ENCODE measurements around the gene PARP11.

PARP11 gene

GRCh38 chr12:3791256-3791874 lies 81.8 kb downstream of the PARP11 start:
- no peaks in the 10 kb centered on the region for H3K27me3 ChIP-seq (ENCODE audit: control insufficient read depth, insufficient read depth, low read length)
- H3K36me3 ChIP-seq (ENCODE audit: insufficient read depth, low read length): no peaks in the 10 kb centered on the region
- H3K9ac ChIP-seq (ENCODE audit: low read depth, low read length): no peak overlapping the region
- H3K4me2 ChIP-seq (ENCODE audit: low read length): no peak overlapping the region
- H3K9me3 ChIP-seq (replicated peaks; ENCODE audit: low read length): no peaks in the 10 kb centered on the region
- H3K4me3 ChIP-seq (ENCODE audit: low read length): no peak overlapping the region
- H3K4me1 ChIP-seq (ENCODE audit: control insufficient read depth, insufficient read depth, low read length): no peaks in the 10 kb centered on the region

GRCh38 chr12:3790642-3791041 lies 82.6 kb downstream of the PARP11 start:
- H3K9me3 ChIP-seq (replicated peaks; ENCODE audit: low read length): no peaks in the 10 kb centered on the region
- no peak overlapping the region for H3K4me3 ChIP-seq (ENCODE audit: low read length)
- H3K4me2 ChIP-seq (ENCODE audit: low read length): no peak overlapping the region
- H3K36me3 ChIP-seq (ENCODE audit: insufficient read depth, low read length): no peaks in the 10 kb centered on the region
- H3K9ac ChIP-seq (ENCODE audit: low read depth, low read length): no peak overlapping the region
- no peaks in the 10 kb centered on the region for H3K4me1 ChIP-seq (ENCODE audit: control insufficient read depth, insufficient read depth, low read length)
- H3K27me3 ChIP-seq (ENCODE audit: control insufficient read depth, insufficient read depth, low read length): no peaks in the 10 kb centered on the region

- H3K4me1 ChIP-seq (ENCODE audit: control insufficient read depth, insufficient read depth, low read length): no peaks in the 10 kb centered on the region
- H3K36me3 ChIP-seq (ENCODE audit: insufficient read depth, low read length): no peaks in the 10 kb centered on the region
- H3K4me2 ChIP-seq (ENCODE audit: low read length): no peak overlapping the region
- H3K9ac ChIP-seq (ENCODE audit: low read depth, low read length): no peak overlapping the region
- H3K9me3 ChIP-seq (replicated peaks; ENCODE audit: low read length): no peaks in the 10 kb centered on the region
- H3K4me3 ChIP-seq (ENCODE audit: low read length): no peak overlapping the region
- no peaks in the 10 kb centered on the region for H3K27me3 ChIP-seq (ENCODE audit: control insufficient read depth, insufficient read depth, low read length)
Measured at GRCh38 chr12:3789838-3790237, 83.4 kb downstream of the PARP11 start.

- peaks cover 21% of the 10 kb centered on the region for H3K27me3 ChIP-seq (ENCODE audit: control insufficient read depth, insufficient read depth, low read length)
- H3K4me3 ChIP-seq (ENCODE audit: low read length): no peak overlapping the region
- H3K4me1 ChIP-seq (ENCODE audit: control insufficient read depth, insufficient read depth, low read length): peaks cover 2% of the 10 kb centered on the region
Measured at GRCh38 chr12:3777206-3777809, 95.9 kb downstream of the PARP11 start.

GRCh38 chr12:3775385-3776035 lies 97.7 kb downstream of the PARP11 start:
- no peak overlapping the region for H3K9ac ChIP-seq (ENCODE audit: low read depth, low read length)
- H3K27me3 ChIP-seq (ENCODE audit: control insufficient read depth, insufficient read depth, low read length): peaks cover 21% of the 10 kb centered on the region
- no peak overlapping the region for H3K4me3 ChIP-seq (ENCODE audit: low read length)
- no peak overlapping the region for H3K4me2 ChIP-seq (ENCODE audit: low read length)
- H3K36me3 ChIP-seq (ENCODE audit: insufficient read depth, low read length): no peaks in the 10 kb centered on the region
- H3K9me3 ChIP-seq (replicated peaks; ENCODE audit: low read length): no peaks in the 10 kb centered on the region
- peaks cover 5% of the 10 kb centered on the region for H3K4me1 ChIP-seq (ENCODE audit: control insufficient read depth, insufficient read depth, low read length)

More at GRCh38 chr12:3777206-3777809, 95.9 kb downstream of the PARP11 start:
- Histone ChIP-seq H3K9ac (ENCODE audit: low read depth, low read length) (no peak overlapping the region), H3K9me3 (replicated peaks; ENCODE audit: low read length) (no peaks in the 10 kb centered on the region), H3K4me2 (ENCODE audit: low read length) (no peak overlapping the region), H3K36me3 (ENCODE audit: insufficient read depth, low read length) (no peaks in the 10 kb centered on the region)

DNA sequence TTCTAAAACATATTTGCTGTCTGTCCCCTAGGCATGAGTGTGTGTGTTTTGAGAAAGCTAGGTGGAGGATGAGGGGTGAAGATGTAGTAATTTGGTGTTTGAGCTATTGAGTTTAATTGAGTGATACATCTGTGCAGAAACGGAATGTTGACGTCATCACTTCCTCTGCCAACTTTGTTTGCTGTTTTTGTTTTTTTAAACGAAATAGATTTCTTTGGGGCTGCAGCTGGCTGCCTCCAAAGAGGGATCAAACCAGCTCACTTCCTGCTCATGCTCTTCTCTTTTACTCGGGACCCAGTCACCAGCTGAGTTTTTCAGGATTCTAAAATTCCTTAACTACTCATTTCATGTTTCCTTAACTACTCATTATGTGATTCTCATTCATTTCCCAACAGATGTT lies 100.8 kb downstream of the PARP11 start:
- Histone ChIP-seq H3K4me2 (ENCODE audit: low read length) (no peak overlapping the region), H3K9ac (ENCODE audit: low read depth, low read length) (no peak overlapping the region), H3K36me3 (ENCODE audit: insufficient read depth, low read length) (no peaks in the 10 kb centered on the region), H3K27me3 (ENCODE audit: control insufficient read depth, insufficient read depth, low read length) (peaks cover 21% of the 10 kb centered on the region), H3K4me1 (ENCODE audit: control insufficient read depth, insufficient read depth, low read length) (peaks cover 5% of the 10 kb centered on the region), H3K4me3 (ENCODE audit: low read length) (no peak overlapping the region), H3K9me3 (replicated peaks; ENCODE audit: low read length) (no peaks in the 10 kb centered on the region)

GRCh38 chr12:3771853-3772252 lies 101.3 kb downstream of the PARP11 start:
- no peak overlapping the region for H3K4me3 ChIP-seq (ENCODE audit: low read length)
- H3K9me3 ChIP-seq (replicated peaks; ENCODE audit: low read length): no peaks in the 10 kb centered on the region
- H3K4me2 ChIP-seq (ENCODE audit: low read length): no peak overlapping the region
- no peak overlapping the region for H3K9ac ChIP-seq (ENCODE audit: low read depth, low read length)
- H3K36me3 ChIP-seq (ENCODE audit: insufficient read depth, low read length): no peaks in the 10 kb centered on the region
- H3K27me3 ChIP-seq (ENCODE audit: control insufficient read depth, insufficient read depth, low read length): peaks cover 19% of the 10 kb centered on the region
- H3K4me1 ChIP-seq (ENCODE audit: control insufficient read depth, insufficient read depth, low read length): peaks cover 5% of the 10 kb centered on the region

DNA sequence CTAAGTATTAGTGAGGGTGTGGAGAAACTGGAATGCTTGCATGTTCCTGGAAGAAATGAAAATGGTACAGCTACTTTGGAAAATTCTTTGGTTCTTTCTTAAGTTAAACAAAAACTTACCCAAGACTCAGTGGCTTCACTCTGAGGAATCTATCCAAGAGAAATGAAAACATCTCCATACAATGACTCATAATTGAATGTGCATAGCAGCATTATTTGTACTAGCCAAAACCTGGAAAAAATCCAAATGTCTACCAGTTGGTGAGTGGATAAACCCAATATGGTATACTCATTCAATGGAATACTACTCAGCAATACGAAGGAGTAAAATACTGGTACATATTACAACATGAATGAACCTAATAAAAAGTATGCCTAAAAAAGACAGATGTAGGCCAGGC lies 102.3 kb downstream of the PARP11 start:
- H3K9me3 ChIP-seq (replicated peaks; ENCODE audit: low read length): no peaks in the 10 kb centered on the region
- H3K4me1 ChIP-seq (ENCODE audit: control insufficient read depth, insufficient read depth, low read length): peaks cover 5% of the 10 kb centered on the region
- H3K27me3 ChIP-seq (ENCODE audit: control insufficient read depth, insufficient read depth, low read length): peaks cover 10% of the 10 kb centered on the region
- H3K36me3 ChIP-seq (ENCODE audit: insufficient read depth, low read length): no peaks in the 10 kb centered on the region
- no peak overlapping the region for H3K9ac ChIP-seq (ENCODE audit: low read depth, low read length)
- no peak overlapping the region for H3K4me3 ChIP-seq (ENCODE audit: low read length)
- H3K4me2 ChIP-seq (ENCODE audit: low read length): no peak overlapping the region

DNA sequence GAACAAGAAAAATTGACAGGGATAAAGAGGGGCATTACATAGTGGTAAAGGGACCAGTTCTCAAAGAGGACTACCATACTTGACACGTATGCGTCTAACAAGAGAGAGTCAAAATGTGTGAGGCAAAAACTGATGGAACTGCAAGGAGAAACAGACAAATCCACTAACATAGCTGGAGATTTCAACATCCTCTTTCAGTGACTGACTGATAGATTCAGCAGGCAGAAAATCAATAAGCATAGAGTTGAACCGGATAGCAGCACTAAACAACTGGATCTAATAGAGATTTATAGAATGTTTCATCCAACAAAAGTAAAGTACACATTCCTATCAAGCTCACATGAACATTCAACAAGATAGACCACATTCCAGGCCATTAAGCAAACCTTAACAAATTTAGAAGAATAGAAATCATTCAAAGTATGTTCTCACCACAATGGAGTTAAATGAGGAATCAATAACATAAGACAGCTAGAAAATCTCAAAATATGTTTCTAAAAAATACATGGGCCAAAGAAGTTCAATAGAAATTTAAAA lies 104.2 kb downstream of the PARP11 start:
- Histone ChIP-seq H3K4me3 (ENCODE audit: low read length) (no peak overlapping the region), H3K9ac (ENCODE audit: low read depth, low read length) (no peak overlapping the region), H3K4me2 (ENCODE audit: low read length) (no peak overlapping the region), H3K9me3 (replicated peaks; ENCODE audit: low read length) (no peaks in the 10 kb centered on the region), H3K4me1 (ENCODE audit: control insufficient read depth, insufficient read depth, low read length) (peaks cover 5% of the 10 kb centered on the region), H3K27me3 (ENCODE audit: control insufficient read depth, insufficient read depth, low read length) (no peaks in the 10 kb centered on the region), H3K36me3 (ENCODE audit: insufficient read depth, low read length) (no peaks in the 10 kb centered on the region)

- Histone ChIP-seq H3K4me2 (ENCODE audit: low read length) (no peak overlapping the region), H3K36me3 (ENCODE audit: insufficient read depth, low read length) (no peaks in the 10 kb centered on the region), H3K4me1 (ENCODE audit: control insufficient read depth, insufficient read depth, low read length) (peaks cover 5% of the 10 kb centered on the region), H3K9ac (ENCODE audit: low read depth, low read length) (no peak overlapping the region), H3K27me3 (ENCODE audit: control insufficient read depth, insufficient read depth, low read length) (no peaks in the 10 kb centered on the region), H3K9me3 (replicated peaks; ENCODE audit: low read length) (no peaks in the 10 kb centered on the region), H3K4me3 (ENCODE audit: low read length) (no peak overlapping the region)
Measured at GRCh38 chr12:3761116-3761735, 112.0 kb downstream of the PARP11 start.

GRCh38 chr12:3759878-3760277 lies 113.3 kb downstream of the PARP11 start:
- Histone ChIP-seq H3K4me1 (ENCODE audit: control insufficient read depth, insufficient read depth, low read length) (peaks cover 5% of the 10 kb centered on the region), H3K4me3 (ENCODE audit: low read length) (no peak overlapping the region), H3K9ac (ENCODE audit: low read depth, low read length) (no peak overlapping the region), H3K36me3 (ENCODE audit: insufficient read depth, low read length) (no peaks in the 10 kb centered on the region), H3K27me3 (ENCODE audit: control insufficient read depth, insufficient read depth, low read length) (no peaks in the 10 kb centered on the region), H3K4me2 (ENCODE audit: low read length) (no peak overlapping the region), H3K9me3 (replicated peaks; ENCODE audit: low read length) (no peaks in the 10 kb centered on the region)

Measured in skeletal muscle satellite cell (primary cell).